ENCODE results near the gene WDR4. TPM values are rescaled to one million over a fixed set of nuclear protein-coding genes. Genes with fewer than 3 reads are reported as not detected.
"Not testable (repeated sequence)": the region's sequence is repeated elsewhere in the genome, so short reads cannot be mapped to it uniquely, and the experiment has no call there.

The WDR4 gene
- total RNA-seq, 1 donor from 2014 or later, result 8.6 TPM

GRCh38 chr21:42839271-42840231 lies 39.8 kb downstream of the WDR4 start:
- DNase-seq (ENCODE audit: low read depth in 2 of 2), result no peak

DNA sequence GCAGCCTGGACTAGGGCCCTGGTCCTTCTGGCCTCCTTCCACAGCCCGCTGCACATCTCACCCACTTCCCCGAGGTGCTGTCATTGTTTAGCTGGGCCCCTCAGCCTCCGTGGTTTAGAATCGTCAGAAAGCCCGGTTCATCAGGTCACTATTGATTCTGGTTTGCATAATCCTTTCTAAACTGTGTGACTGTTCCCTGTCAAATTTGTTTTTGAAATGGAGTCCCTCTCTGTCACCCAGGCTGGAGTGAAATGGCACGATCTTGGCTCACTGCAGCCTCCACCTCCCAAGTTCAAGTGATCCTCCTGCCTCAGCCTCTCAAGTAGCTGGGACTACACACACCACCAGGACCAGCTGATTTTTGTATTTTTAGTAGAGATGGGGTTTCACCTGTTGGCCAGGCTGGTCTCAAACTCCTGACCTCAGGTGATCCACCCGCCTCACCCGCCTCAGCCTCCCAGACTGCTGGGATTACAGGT lies 41.1 kb downstream of the WDR4 start:
- not testable (repeated sequence) for DNase-seq (ENCODE audit: low read depth in 2 of 2)

DNA sequence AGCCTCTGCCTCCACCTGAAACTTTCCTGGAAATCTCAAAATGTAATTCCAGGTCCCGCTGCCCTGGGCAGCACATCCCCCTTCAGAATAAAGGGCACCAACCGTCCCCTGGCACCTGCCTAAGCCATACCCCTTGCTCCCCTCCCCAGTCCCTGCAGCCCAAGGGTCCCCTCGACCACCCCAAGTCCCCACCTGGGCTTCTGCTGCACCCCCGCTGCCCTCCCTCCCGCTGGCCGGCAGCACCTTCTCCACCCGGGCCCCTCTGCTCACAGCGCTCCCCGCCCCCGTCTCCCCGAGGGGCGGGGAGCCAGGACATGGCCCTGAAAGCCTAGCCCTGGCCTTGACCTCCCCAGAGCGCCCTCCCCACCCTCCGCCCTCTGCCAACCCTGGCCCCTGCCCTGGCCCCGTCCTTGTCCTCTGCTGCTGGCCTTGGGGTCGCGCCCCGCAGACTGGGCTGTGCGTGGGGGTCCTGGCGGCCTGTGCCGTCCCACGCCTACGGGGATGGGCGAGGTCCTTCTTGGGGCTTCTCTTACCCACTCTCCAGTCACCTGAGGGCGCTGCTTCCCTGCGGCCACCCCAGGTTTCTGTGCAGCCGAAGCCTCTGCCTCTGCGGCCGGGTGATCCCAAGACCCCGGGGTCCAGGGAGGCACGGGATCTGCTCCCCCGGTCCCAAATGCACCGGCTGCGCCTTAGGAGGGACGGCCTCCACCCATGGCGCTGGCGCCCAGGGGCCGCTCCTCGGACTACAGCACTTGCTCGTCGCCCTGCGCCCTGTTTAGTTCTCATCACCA lies 41.7 kb downstream of the WDR4 start:
- DNase-seq (ENCODE audit: low read depth in 2 of 2), result no peak

GRCh38 chr21:42836767-42837301 lies 42.5 kb downstream of the WDR4 start:
- no peak for DNase-seq (ENCODE audit: low read depth in 2 of 2)

DNA sequence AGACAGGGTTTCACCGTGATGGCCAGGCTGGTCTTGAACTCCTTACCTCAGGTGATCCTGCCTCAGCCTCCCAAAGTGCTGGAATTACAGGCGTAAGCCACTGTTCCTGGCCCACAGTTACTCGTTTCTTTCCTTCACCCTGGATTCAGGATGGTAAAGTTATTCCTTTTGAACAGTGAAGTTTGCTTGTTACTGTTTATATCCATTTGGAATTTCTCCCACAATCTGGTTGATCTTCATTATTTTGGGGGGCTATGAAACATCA lies 43.0 kb downstream of the WDR4 start:
- no peak for DNase-seq (ENCODE audit: low read depth in 2 of 2)

- no peak for DNase-seq (ENCODE audit: low read depth in 2 of 2)
These were observed 43.5 kb downstream of the WDR4 start for GRCh38 chr21:42835611-42836401.

- no peak for DNase-seq (ENCODE audit: low read depth in 2 of 2)
These were observed 44.1 kb downstream of the WDR4 start for GRCh38 chr21:42835211-42835610.

GRCh38 chr21:42834726-42835191 lies 44.6 kb downstream of the WDR4 start:
- no peak for DNase-seq (ENCODE audit: low read depth in 2 of 2)

DNA sequence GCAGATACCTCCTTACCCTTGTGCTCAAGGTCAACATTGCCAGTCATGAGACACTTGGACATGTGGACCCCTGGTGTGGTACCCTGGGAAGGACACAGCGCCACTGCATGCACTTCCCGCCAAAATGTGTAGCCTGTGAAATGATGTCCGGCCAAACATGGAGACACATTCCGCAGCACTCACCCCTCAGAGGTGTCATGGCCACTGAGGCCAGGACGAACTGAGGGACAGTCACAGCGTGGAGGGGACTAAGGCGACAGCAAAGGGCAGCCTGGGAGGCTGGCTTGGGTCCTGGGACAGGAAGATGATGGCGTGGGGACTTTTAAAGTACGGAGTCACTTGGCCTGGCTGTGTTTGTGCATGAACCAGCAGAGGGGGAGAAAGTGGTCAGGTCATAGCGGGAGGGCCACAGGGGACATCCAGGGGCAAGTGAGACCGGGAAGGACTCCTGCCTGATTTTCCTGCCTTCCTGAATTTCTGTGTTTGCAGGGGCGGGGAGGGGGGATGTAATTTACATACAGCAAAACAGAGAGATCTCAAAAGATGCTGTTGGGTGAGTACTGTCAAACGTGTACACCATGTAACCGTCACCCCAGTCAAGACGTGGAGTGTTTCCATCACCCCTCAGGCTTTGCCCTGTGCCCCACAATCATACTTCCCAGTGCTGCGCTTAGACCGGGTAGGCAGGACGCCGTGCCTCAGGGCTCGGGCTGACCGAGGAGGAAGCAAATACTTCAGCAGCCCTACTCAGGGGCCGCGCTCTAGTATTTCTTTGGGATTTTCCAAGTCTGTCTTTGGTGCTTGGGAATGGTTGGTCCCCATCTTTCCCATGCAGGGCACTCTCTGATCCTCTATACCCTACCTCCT lies 45.2 kb downstream of the WDR4 start:
- no peak for DNase-seq (ENCODE audit: low read depth in 2 of 2)

GRCh38 chr21:42833439-42833815 lies 45.9 kb downstream of the WDR4 start:
- peak; percentile 25 to 27 for DNase-seq (ENCODE audit: low read depth in 2 of 2)

DNA sequence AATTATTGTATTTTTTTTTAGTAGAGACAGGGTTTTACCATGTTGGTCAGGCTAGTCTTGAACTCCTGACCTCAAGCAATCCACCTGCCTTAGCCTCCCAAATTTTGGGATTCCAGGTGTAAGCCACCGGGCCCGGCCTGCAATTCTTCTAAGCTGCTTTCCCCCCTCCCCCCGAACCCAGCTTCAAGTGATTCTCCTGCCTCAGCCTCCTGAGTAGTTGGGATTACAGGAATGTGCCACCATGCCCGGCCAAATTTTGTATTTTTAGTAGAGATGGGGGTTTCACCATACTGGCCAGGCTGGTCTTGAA lies 47.1 kb downstream of the WDR4 start:
- DNase-seq (ENCODE audit: low read depth in 2 of 2), result not testable (repeated sequence)

GRCh38 chr21:42830456-42831455 lies 48.6 kb downstream of the WDR4 start:
- DNase-seq (ENCODE audit: low read depth in 2 of 2), result no peak

- no peak for DNase-seq (ENCODE audit: low read depth in 2 of 2)
These were observed 49.4 kb downstream of the WDR4 start for GRCh38 chr21:42829954-42830353.

DNA sequence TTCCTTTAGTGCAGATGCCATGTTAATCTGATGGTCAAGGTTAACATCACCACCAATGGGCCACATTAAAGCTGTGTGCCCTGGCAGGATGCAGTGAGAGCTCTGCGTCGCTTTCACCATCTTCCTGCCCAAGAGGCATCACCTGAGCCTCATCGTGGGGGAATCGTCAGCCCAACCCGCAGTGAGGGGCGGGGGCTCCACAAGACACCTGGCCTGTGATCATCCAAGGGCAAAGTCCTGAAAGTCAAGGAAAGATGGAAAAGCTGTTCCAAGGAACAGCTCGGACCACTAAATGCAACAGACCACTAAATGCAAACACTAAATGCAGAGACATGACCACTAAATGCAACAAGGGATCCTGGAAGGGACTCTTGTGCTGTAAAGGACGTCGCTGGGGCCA lies 49.9 kb downstream of the WDR4 start:
- DNase-seq (ENCODE audit: low read depth in 2 of 2), result no peak

GRCh38 chr21:42827588-42827987 lies 51.8 kb downstream of the WDR4 start:
- DNase-seq (ENCODE audit: low read depth in 2 of 2), result no peak

GRCh38 chr21:42820616-42821465 lies 58.5 kb downstream of the WDR4 start:
- no peak for DNase-seq (ENCODE audit: low read depth in 2 of 2)

DNA sequence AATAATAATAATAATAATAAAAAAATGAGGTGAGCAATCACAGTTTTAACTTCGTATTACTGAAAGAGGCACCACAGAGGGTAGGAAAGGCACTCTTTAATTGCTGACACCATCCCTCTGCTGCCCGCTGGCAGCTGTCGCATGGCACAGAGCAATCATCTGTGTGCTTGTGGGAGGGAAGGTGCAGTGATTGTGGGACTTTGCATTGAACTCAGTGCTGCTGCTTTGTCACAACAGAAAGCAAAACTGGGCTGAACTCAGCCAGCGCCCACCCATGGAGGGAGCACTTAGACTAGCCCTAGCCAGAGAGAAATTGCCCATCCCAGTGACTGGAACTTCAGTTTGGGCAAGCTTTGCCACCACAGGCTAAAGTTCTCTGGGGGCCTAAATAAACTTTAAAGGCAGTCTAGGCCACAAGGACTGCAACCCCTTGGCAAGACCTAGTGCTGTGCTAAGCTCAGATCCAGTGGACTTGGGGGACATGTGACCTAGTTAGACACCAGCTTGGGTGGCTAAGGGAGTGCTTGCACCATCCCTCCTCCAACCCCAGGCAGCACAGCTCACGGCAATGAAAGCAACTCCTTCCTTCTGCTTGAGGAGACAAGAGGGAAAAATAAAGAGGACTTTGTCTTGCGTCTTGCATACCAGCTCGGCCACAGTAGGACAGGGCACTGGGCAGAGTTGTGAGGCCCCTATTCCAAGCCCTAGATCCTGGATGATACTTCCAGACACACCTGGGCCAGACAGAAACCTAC lies 59.3 kb downstream of the WDR4 start:
- no peak for DNase-seq (ENCODE audit: low read depth in 2 of 2)

GRCh38 chr21:42818328-42818749 lies 61.0 kb downstream of the WDR4 start:
- DNase-seq (ENCODE audit: low read depth in 2 of 2), result peak; percentile 36 to 69
